ENCODE data around the gene PLEKHM2. TPM values are rescaled to one million over a fixed set of nuclear protein-coding genes. Genes with fewer than 3 reads are reported as not detected.

PLEKHM2 gene
- total RNA-seq, 1 donor from 2014 or later = 57.5 TPM

DNA sequence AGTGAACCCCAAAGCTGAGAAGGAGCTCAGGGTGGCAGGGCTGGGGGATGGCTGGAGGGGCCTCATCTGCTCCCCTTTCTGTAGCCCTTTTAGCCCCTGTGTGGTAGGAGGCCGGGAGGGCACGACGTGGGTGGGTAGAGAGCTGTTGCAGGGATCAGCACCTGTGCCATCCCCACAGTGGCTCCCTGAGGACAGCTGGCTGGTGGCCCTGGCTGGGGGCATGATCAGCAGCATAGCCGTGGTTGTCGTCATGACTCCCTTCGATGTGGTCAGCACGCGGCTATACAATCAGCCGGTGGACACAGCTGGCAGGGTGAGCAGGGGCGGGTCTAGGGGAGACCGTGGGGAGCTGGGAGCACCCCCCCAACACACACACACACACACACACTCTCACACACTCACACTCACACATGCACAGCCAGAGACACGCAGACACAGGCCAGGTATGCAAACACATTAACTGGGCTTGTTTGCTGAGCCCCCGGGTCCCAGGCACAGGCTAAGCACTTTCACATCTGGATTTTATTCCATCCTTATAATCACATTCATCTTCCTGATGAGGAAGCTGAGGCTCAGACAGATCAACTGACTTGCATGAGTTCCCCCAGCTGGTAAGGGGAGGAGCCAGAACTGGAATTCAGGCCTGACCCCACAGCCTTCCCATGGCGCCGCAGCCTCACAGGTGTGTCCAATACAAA lies 54.4 kb downstream of the PLEKHM2 start:
- Mint-ChIP-seq H3K27ac (no peak overlapping the region), H3K9me3 (no peaks in the 10 kb centered on the region), H3K36me3 (no peaks in the 10 kb centered on the region), H3K4me1 (ENCODE audit: unreplicated experiment) (peaks cover 20% of the 10 kb centered on the region), H3K4me3 (no peak overlapping the region), H3K27me3 (no peaks in the 10 kb centered on the region)
- DNase-seq (ENCODE audit: extremely low spot score, unreplicated experiment) = no peak
- TF ChIP-seq, protein P1, sequence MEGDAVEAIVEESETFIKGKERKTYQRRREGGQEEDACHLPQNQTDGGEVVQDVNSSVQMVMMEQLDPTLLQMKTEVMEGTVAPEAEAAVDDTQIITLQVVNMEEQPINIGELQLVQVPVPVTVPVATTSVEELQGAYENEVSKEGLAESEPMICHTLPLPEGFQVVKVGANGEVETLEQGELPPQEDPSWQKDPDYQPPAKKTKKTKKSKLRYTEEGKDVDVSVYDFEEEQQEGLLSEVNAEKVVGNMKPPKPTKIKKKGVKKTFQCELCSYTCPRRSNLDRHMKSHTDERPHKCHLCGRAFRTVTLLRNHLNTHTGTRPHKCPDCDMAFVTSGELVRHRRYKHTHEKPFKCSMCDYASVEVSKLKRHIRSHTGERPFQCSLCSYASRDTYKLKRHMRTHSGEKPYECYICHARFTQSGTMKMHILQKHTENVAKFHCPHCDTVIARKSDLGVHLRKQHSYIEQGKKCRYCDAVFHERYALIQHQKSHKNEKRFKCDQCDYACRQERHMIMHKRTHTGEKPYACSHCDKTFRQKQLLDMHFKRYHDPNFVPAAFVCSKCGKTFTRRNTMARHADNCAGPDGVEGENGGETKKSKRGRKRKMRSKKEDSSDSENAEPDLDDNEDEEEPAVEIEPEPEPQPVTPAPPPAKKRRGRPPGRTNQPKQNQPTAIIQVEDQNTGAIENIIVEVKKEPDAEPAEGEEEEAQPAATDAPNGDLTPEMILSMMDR (conservative IDR thresholded peaks at IDR 0.05) = no peak

- Mint-ChIP-seq H3K27ac (no peak overlapping the region), H3K4me1 (ENCODE audit: unreplicated experiment) (peaks cover 20% of the 10 kb centered on the region), H3K27me3 (no peaks in the 10 kb centered on the region), H3K4me3 (no peak overlapping the region), H3K36me3 (no peaks in the 10 kb centered on the region), H3K9me3 (no peaks in the 10 kb centered on the region)
- TF ChIP-seq, protein P1 (conservative IDR thresholded peaks at IDR 0.05) = no peak
- DNase-seq (ENCODE audit: extremely low spot score, unreplicated experiment) = no peak
Observed at GRCh38 chr1:15739259-15739658, 55.1 kb downstream of the PLEKHM2 start.

DNA sequence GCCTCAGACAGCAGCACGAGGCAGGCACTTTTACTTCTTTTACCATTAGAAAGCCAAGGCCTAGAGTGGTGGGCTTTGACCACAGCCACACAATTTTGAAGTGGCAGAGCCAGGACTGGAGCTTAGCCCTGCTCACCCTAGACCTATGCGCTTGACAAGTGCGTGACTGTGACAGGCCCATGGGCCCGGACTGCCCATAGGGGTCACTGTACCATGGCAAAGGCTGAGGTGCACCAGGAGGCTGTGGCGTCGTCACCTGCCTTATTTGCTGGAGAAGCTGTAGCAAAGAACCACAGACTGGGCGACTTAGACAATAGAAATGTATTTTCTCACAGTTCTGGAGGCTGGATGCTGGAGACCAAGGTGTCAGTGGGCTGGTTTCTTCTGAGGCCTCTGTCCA lies 55.6 kb downstream of the PLEKHM2 start:
- TF ChIP-seq, protein P1 (conservative IDR thresholded peaks at IDR 0.05) = no peak
- H3K27ac Mint-ChIP-seq = no peak overlapping the region
- no peak overlapping the region for H3K4me3 Mint-ChIP-seq
- H3K9me3 Mint-ChIP-seq = no peaks in the 10 kb centered on the region
- peaks cover 20% of the 10 kb centered on the region for H3K4me1 Mint-ChIP-seq (ENCODE audit: unreplicated experiment)
- H3K27me3 Mint-ChIP-seq = no peaks in the 10 kb centered on the region
- DNase-seq (ENCODE audit: extremely low spot score, unreplicated experiment) = no peak
- no peaks in the 10 kb centered on the region for H3K36me3 Mint-ChIP-seq

DNA sequence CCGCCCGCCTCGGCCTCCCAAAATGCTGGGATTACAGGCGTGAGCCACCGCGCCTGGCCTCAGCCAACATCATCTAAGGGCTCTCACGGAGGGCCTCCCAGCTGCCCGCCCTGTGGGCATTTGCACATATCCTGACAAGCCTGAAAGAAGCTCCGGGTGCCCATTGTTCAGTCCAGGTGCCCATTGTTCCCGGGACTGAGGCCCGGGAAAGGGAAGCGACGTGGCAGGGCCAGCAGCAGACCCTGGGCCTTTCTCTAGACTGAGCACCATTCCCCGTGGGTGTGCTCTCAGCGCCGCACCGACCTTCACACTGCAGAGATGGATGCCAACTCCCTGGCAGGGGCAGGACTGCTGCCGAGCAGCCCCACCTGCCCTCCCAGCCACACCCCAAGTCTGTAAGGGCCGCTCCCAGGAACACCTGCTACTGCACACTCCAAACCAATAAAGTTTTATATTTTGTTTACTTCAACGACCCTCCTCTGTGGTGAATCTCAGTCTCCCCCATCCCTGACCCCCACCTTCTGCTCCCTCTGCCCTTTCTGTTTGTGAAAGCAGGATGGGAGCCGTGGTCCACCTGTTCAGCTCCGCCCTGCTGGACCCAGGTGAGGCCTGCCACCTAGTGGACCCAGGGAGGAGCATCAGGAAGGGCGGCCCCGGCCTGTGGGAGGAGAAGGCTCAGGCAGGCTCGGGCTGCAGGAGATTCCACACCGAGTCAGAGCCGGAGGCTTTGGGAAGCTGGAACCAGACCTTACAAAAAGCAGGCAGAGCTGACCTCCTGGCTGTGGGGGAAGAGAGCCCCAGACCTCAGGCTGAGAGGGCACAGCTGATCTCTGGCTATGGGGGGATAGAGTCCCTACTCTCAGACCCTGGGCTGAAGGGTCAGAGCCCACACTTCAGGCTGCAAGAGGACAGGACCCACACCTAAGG lies 57.1 kb downstream of the PLEKHM2 start:
- Mint-ChIP-seq H3K27me3 (no peaks in the 10 kb centered on the region), H3K36me3 (no peaks in the 10 kb centered on the region), H3K4me3 (peak overlapping the region; percentile 66), H3K27ac (peak overlapping the region; percentile 82), H3K4me1 (ENCODE audit: unreplicated experiment) (peaks cover 20% of the 10 kb centered on the region), H3K9me3 (no peaks in the 10 kb centered on the region)
- TF ChIP-seq, protein P1 (conservative IDR thresholded peaks at IDR 0.05) = peak; percentile 82
- DNase-seq (ENCODE audit: extremely low spot score, unreplicated experiment) = peak; percentile 83

GRCh38 chr1:15742339-15742801 lies 58.2 kb downstream of the PLEKHM2 start, which contains the start of gene TMEM82:
TSS of gene TMEM82 (plus strand) at chr1:15742499. CDS start at chr1:15742560, 61 bp downstream.
- Mint-ChIP-seq H3K4me1 (ENCODE audit: unreplicated experiment) (peaks cover 19% of the 10 kb centered on the region), H3K36me3 (no peaks in the 10 kb centered on the region), H3K27me3 (no peaks in the 10 kb centered on the region), H3K27ac (peak within 1 kb of the TSS; percentile 82), H3K4me3 (peak within 1 kb of the TSS; percentile 66), H3K9me3 (no peaks in the 10 kb centered on the region)
- DNase-seq (ENCODE audit: extremely low spot score, unreplicated experiment) = peak; percentile 70
- TF ChIP-seq, protein P1 (conservative IDR thresholded peaks at IDR 0.05) = no peak

All from type B pancreatic cell (in vitro differentiated cells).